GM18907 (cell line): ENCODE measurements around the gene UAP1.
A peak's percentile ranks its signal among the peaks of the same experiment; 100 is the strongest.

ENCODE experiments used
- ATAC-seq: cut with Tn5 transposase; IDR thresholded peaks from one replicate; pipeline ENCODE4 v1.9.1; 2021; ENCODE audit warnings: mild to moderate bottlenecking, moderate library complexity; ENCODE audit not compliant: unreplicated experiment

Gene UAP1

DNA sequence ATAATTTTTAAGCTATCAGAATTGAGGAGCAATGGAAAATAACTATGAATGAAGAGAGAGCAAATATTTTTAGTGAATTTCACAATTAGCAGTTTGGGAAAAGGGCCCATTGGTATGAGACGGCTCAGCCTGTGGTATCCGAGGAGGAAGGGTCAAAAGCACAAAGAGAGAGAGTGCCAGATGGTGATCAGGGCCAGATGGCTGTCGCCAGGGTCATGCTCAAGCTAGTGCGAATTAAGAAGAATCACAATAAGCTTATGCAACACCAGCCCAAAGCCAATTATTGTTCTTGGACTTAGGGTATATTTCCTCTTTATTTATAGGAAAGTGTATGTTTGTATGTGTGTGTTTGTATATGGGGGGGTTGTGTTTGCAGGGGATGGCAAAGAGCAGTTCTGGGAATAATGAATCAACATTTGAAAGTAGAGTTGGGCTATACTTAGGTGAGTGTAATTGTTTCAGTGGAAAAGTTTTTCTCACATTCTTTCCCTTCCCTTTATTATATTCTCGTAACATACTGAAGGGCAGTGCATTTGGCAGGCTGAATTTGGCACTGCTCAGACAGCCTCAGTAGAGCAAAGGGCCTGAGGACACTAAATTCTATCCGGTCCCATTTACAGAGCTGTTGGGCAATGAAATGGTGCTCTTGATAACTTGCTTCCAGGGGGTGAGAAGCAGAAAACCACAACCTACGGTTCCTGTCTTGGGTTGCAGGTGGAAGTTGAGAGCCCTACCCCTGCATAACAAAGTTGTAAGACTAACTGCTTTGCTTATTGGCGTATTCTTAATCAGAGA lies 51.3 kb downstream of the UAP1 start:
- no peak for ATAC-seq

DNA sequence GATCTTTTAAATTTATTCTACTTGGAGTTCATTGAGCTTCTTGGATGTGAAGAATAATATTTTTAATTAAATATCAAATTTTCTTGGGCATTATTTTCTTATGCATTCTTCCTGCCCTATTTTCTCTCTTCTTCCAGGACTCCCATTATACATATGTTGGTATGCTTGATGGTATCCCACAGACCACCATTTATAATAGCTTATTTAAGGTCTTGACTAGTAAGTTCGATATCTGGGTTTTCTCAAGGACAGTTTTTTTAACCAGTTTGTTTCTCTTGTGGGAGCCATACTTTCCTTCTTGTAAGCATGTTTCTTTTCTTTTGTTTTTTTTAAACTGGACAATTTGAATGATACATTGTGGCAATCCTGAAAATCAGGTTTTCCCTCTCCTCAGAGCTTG lies 55.3 kb downstream of the UAP1 start:
- no peak for ATAC-seq

DNA sequence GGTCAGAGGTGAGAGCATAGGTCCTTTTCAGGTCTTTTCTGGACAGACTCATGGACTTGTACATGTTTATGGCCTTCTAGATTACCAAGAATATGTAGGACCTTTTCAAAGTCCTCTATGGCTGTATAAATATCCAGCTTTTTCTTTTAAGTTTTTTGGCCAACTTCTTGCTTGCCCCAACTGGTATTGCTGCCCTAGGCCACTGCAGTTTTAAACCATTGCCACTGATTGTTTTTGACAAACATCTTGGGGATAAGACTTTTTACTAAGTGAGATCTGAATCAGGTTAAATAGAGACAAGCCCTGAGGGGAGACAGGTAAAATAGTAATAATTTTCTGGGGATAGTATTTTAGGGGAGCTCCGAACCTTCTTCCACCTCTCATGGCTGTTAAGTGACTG lies 56.0 kb downstream of the UAP1 start:
- no peak for ATAC-seq

DNA sequence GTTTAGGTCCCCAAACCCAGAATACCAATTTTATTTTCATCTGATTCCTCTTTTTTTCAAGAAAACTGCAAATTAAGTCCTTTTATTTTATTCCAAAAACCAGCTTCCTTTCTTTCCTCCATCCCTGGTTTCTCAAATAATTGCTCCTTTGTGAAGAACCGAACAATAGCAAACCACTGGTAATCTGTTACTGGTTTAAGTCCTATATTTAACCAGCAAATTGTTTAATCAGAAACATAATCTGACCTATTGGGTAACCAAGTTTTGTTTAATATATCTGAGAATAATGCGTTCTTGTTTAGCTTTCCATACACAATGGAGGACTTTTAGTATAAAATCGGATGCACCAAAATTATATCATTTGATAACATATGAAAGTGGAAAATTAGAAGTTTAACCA lies 57.6 kb downstream of the UAP1 start:
- ATAC-seq, result no peak

DNA sequence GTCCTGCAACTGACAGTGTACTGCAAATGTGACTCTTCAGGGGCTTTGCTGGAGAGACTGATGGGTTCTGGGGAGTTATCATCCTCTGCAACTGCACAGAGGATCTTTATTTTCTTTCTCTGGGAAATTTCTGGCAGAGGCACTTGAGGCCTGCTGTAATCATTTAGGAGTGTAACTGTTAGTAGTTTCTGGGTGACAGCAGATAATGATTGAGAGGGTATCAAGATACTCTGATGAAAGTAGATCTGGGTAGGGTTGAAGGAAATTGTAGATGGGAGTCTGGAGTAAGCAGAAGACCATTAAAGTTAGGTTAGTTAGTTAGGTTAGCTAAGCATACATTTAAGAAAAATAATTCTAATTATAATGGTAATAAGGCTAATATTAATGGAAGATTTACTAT lies 59.7 kb downstream of the UAP1 start:
- no peak for ATAC-seq

DNA sequence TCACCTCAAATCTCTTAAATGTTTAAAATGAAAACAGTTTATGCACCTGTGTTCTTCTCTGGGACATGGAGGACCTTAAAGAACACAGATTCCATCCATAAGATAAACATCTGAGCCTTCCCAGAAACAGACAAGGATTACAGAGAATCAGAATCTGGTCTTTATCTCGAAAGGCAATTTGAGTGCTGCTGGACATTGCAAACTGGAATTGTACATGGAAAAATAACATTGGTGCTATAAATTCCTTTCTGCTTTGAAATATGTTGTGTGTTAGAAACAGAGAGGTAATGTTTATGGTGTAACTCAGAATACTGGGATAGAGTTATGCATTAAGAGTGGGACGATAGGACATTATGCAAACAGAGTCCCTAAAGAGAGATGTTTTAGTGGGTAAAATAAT lies 64.2 kb downstream of the UAP1 start:
- no peak for ATAC-seq

- no peak for ATAC-seq
These were observed 64.6 kb downstream of the UAP1 start for GRCh38 chr1:162626094-162626493.

DNA sequence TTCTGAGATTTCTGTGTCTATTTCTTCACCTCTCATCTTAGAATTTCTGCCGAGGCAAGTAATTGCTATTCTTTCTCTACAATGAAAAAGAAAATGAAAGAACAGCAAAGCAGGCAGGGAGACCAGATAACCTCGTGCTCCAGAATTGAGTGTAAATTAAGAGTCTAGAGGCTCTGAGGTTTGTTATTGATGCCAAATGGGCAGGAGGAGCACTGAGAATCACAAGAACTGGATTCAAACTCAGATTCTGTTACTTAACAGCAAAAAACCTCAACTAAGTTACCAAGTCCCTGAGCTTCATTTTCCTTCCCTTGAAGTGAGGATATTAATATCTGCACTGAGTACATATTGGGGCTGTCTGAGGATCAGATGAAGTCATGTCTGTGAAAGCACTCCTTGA lies 65.2 kb downstream of the UAP1 start:
- ATAC-seq, result no peak

DNA sequence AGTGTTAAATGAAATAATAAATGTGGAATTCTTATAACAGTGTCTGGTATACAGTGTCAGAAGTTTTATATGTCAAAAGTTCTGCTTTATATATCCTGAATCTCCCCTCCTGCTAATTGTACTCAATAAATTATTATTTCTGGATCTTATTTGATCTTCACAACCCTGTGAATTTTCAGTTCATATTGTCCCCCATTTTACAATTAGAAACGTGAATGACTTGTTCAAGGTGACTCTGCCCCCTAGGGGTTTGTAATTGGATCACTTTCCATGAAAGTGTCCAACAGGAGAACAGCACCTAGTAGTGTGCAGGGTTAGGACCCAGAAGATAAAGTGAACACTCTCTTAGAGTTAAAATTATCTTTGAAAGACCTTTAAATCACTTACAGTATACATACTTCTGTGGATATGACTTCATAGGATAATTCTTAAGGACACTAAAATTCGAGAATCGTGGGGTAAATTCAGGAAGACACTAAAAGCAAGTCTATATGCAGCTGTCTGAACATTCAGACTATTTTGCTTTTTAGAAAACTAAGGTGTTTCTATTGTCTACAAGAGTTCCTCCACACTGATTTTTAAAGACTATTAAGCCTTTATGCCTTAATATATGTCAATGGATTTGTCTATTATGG lies 66.3 kb downstream of the UAP1 start:
- ATAC-seq, result no peak

DNA sequence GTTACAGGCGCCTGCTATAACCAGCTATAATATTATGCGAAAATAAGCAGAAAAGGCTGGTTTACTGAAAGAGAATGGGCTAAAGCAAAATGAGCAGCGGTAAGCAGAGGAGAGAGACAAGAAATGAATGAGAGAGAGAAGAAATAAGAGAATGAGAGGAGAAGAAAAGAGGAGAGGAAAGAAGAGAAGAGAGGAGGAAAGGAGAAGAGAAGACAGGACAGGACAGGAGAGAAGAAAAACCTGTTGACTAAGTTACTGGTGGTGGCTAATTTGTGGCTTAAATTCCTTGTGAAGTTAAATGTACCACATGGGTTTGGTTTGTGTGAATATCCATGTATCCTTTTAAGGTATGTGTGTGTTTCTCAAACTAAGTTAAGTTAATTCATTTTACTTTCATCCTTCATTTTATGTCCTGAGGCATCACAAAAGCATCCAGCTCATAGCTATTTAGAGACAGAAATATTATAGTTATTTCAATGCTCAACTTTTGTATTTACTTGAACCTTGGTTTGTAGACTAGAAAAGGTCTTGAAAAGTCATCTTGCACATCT lies 67.6 kb downstream of the UAP1 start:
- ATAC-seq, result no peak

DNA sequence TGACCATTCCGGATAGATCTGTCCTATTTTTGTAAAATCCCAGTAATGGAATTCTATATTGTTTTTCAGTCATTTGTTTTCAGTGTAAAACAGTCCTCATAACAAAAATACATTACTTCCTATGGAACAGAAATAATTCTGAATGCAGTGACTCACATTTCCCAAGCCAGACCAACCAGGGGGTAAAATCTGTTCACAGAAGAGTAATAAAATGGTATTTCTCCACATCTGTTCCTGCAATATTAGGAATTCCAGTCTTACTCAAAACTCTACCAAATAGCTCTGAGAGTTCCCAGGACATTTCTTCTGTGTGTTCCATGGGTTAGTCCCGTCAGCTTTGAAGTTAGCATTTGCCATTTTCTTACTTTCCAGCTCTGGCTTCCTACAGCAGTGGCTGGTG lies 68.1 kb downstream of the UAP1 start:
- no peak for ATAC-seq

- ATAC-seq, result no peak
These were observed 70.1 kb downstream of the UAP1 start for GRCh38 chr1:162631546-162632191.

DNA sequence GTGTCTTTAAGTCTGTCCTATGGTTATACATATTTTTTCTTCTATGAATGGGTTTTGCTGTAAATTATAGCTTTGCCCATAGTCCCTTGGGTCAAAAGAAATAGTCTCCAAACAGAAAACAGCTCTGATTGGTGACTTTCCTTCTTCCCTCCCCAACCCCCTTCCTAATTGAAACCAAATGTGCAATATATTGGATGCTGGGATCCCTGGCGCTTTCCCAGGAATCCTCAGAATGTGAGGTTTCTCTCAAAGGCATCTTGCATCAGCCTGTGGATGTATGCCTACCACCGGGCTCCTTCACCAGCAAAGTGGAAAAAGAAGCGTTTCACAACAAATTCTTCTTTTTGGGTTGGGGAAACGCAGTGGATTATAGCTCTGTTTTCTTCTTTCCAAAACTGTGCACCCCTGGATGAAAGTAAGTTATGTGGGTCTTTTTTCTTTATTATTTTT lies 70.7 kb downstream of the UAP1 start, which contains the start of gene DDR2:
TSS of gene DDR2 (plus strand) at position 248 of the 450 bp plus-strand sequence. CDS start 86,600 bp downstream, outside the sequence.
- ATAC-seq, result no peak

- ATAC-seq, result no peak
These were observed 71.2 kb downstream of the UAP1 start for GRCh38 chr1:162632698-162633080.

- peak; percentile 43 for ATAC-seq
These were observed 71.7 kb downstream of the UAP1 start for GRCh38 chr1:162633081-162633762.

DNA sequence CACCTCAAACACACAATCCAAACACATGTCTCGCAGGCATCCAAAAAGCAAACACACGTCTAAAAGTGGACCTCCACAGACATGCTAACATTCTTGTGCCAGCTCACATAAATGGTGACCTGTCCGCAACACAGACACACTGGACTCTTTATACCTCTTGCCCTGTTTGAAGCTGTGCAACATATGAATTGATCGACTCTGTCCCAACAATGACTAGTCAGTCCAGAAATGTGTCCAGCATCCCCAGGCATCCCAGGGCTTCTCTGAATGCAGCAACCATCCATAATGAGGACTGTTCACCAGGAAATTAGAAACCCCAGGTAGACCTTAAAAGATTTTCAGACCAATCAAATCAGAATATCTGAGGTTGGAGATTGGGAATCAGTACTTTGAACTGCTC lies 73.9 kb downstream of the UAP1 start:
- ATAC-seq, result no peak

DNA sequence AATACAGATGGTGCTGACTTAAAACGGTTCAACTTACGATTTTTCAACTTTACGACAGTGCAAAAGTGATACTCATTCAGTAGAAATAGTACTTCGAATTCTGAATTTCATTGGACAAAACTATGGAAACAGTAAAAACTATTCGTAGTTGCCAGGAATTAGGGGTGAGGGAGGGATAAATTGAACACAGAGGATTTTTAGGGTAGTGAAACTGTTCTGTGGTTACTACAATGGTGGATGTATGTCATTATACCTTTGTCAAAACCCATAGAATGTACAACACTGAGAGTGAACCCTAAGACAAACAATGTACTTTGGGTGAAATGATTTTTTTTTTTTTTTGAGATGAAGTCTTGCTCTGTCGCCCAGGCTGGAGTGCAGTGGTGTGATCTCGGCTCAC lies 78.2 kb downstream of the UAP1 start:
- no peak for ATAC-seq

DNA sequence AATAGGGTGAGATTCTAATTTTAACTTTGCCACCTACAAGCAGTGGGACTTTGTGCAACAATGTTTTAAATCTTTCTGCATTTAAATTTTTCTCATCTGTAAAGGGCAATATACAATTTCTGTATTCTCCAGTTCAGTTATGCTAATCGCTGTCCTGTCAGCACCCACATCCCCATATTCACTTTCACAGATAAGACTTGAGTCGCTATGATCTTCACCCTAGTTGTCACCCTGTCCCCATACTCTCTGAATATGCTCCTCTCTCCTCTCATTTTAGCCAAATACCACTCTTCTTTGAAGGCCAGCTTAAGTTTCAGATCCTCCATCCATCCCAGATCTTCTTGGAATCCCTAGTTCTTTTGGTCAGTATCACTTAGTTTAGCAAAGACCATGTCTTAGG lies 79.6 kb downstream of the UAP1 start:
- ATAC-seq, result no peak

- no peak for ATAC-seq
These were observed 83.4 kb downstream of the UAP1 start for GRCh38 chr1:162644986-162645314.

- no peak for ATAC-seq
These were observed 84.1 kb downstream of the UAP1 start for GRCh38 chr1:162645666-162646065.

- no peak for ATAC-seq
These were observed 88.1 kb downstream of the UAP1 start for GRCh38 chr1:162649583-162649982.
